HCT116 (cell line): Measurements from ENCODE around the gene SPP2. TPM values are rescaled to one million over a fixed set of nuclear protein-coding genes. Genes with fewer than 3 reads are reported as not detected.

Experiments used
- ATAC-seq: fragments of 200-7000 bp; cut with Tn5 transposase; 2 replicates; pipeline ENCODE4 v1.9.1; 2020; ENCODE audit warnings: mild to moderate bottlenecking, moderate library complexity
- BruUV-seq: library from RNA; stranded (reverse); fragments of 400-500 nt; replicated peaks from 2 replicates; lab custom pipeline; 2021; lab: Mats Ljungman, UMichigan
- CTCF ChIA-PET: fragments of 300-600 bp; sonication (Branson Sonifier 250); formaldehyde crosslinking; loops from one replicate; lab custom pipeline; 2021; ENCODE audit warnings: antibody characterized with exemption; lab: Charles Lee
- POLR2A ChIA-PET: fragments of 300-600, 350-600 bp; sonication (Branson Sonifier 250); formaldehyde crosslinking; loops from one replicate; lab custom pipeline; 2021; ENCODE audit warnings: antibody characterized with exemption; lab: Charles Lee
- RAD21 ChIA-PET, 2 experiments: fragments of 300-600 bp; sonication (Branson Sonifier 250); formaldehyde crosslinking; loops; one replicate each; lab custom pipeline; 2023; ENCODE audit warnings: low total read pairs in 2 of 2; ENCODE audit not compliant: uncharacterized antibody in 2 of 2, unreplicated experiment in 2 of 2, low non-redundant PET in 1 of 2; lab: Charles Lee
- DNase-seq: peaks from one replicate; pipeline ENCODE4 v3.0.0-alpha.2; 2010; ENCODE audit warnings: low read depth, low spot score
- H2AFZ ChIP-seq: fragments of 200-600 bp; shearing (Covaris generic), sonication (generic); 2 replicates; pipeline ENCODE4 v1.6.1; 2017; ENCODE audit warnings: low read depth, mixed run types, mixed read lengths, antibody characterized with exemption, low read length; ENCODE audit not compliant: poor library complexity, severe bottlenecking
- H3K27ac ChIP-seq: 2 replicates; pipeline ENCODE4 v1.5.1; 2012; ENCODE audit warnings: low read depth, low read length
- H3K27me3 ChIP-seq: fragments of 200-600 bp; sonication (generic); 2 replicates; pipeline ENCODE4 v1.6.1; 2016; ENCODE audit warnings: mixed run types, low read length, mixed read lengths; ENCODE audit not compliant: insufficient read depth
- H3K36me3 ChIP-seq, 2 experiments: fragments of 200-500 bp in 1 of 2; fragments of 200-600 bp in 1 of 2; sonication (Bioruptor generic) in 1 of 2; sonication (generic) in 1 of 2; 2 replicates each; pipeline versions ENCODE4 v1.5.1 to v1.6.1; 2014 to 2016; ENCODE audit warnings: low read length in 2 of 2, inconsistent platforms in 1 of 2, mixed read lengths in 1 of 2, mixed run types in 1 of 2; ENCODE audit not compliant: insufficient read depth in 2 of 2, control insufficient read depth in 1 of 2
- H3K4me1 ChIP-seq, 2 experiments: fragments of 200-600 bp in 1 of 2; sonication (generic) in 1 of 2; 2 replicates each; pipeline versions ENCODE4 v1.5.1 to v1.6.1; 2012 to 2017; ENCODE audit warnings: low read length in 2 of 2, inconsistent platforms in 1 of 2, mild to moderate bottlenecking in 1 of 2, mixed read lengths in 1 of 2, mixed run types in 1 of 2, moderate library complexity in 1 of 2; ENCODE audit not compliant: insufficient read depth in 2 of 2, control insufficient read depth in 1 of 2
- H3K4me2 ChIP-seq: fragments of 200-600 bp; sonication (generic); 2 replicates; pipeline ENCODE4 v1.6.1; 2017; ENCODE audit warnings: mixed run types, low read length, mixed read lengths
- H3K4me3 ChIP-seq, 2 experiments: fragments of 200-600 bp in 1 of 2; sonication (generic) in 1 of 2; replicated peaks in 1 of 2; 2 replicates each; pipeline ENCODE4 v1.5.1; 2011 to 2016; ENCODE audit warnings: low read length in 2 of 2, control low read depth in 1 of 2, low read depth in 1 of 2, mild to moderate bottlenecking in 1 of 2, mixed read lengths in 1 of 2, mixed run types in 1 of 2
- H3K79me2 ChIP-seq: fragments of 200-600 bp; sonication (generic); 2 replicates; pipeline ENCODE4 v1.6.1; 2017; ENCODE audit warnings: mild to moderate bottlenecking, mixed run types, low read length, moderate library complexity, mixed read lengths; ENCODE audit not compliant: insufficient read depth
- H3K9ac ChIP-seq: fragments of 200-600 bp; sonication (generic); 2 replicates; pipeline ENCODE4 v1.6.1; 2016; ENCODE audit warnings: low read length, mixed read lengths
- H3K9me2 ChIP-seq: fragments of 200-600 bp; sonication (generic), shearing (Covaris generic); 2 replicates; pipeline ENCODE4 v1.6.1; 2017; ENCODE audit warnings: mixed run types, mild to moderate bottlenecking, moderate library complexity; ENCODE audit not compliant: insufficient read depth
- H3K9me3 ChIP-seq, 2 experiments: fragments of 200-500 bp in 1 of 2; fragments of 200-600 bp in 1 of 2; sonication (Bioruptor generic) in 1 of 2; sonication (generic) in 1 of 2; 2 replicates each; pipeline ENCODE4 v1.6.1; 2014 to 2017; ENCODE audit warnings: low read length in 2 of 2, mixed read lengths in 2 of 2, inconsistent platforms in 1 of 2, low read depth in 1 of 2, mild to moderate bottlenecking in 1 of 2, mixed run types in 1 of 2, moderate library complexity in 1 of 2; ENCODE audit not compliant: control insufficient read depth in 1 of 2, insufficient read depth in 1 of 2
- H4K20me1 ChIP-seq: fragments of 200-600 bp; sonication (generic), shearing (Covaris generic); 2 replicates; pipeline ENCODE4 v1.6.1; 2017; ENCODE audit warnings: mixed run types, mild to moderate bottlenecking, moderate library complexity; ENCODE audit not compliant: insufficient read depth
- EGR1 ChIP-seq: IDR thresholded peaks from 2 replicates; pipeline ENCODE4 v1.6.1; 2012; ENCODE audit warnings: low read depth
- EZH2phosphoT487 ChIP-seq: fragments of 200-600 bp; IDR thresholded peaks from 2 replicates; pipeline ENCODE4 v1.6.1; 2018; ENCODE audit warnings: antibody characterized with exemption, borderline replicate concordance
- FOSL1 ChIP-seq: IDR thresholded peaks from 2 replicates; pipeline ENCODE4 v1.6.1; 2012; ENCODE audit warnings: low read depth
- JUND ChIP-seq: IDR thresholded peaks from 2 replicates; pipeline ENCODE4 v1.6.1; 2012
- POLR2A ChIP-seq: IDR thresholded peaks from 2 replicates; pipeline ENCODE4 v1.7.0; 2011; ENCODE audit warnings: borderline replicate concordance; ENCODE audit not compliant: insufficient read depth, insufficient read length; ENCODE audit errors: extremely low read depth
- POLR2AphosphoS5 ChIP-seq: IDR thresholded peaks from 2 replicates; pipeline ENCODE4 v1.6.1; 2011; ENCODE audit warnings: mild to moderate bottlenecking, low read depth, low read length, moderate library complexity
- RAD21 ChIP-seq: IDR thresholded peaks from 2 replicates; pipeline ENCODE4 v1.6.1; 2012; ENCODE audit warnings: low read depth, mild to moderate bottlenecking
- SIN3A ChIP-seq: IDR thresholded peaks from 2 replicates; pipeline ENCODE4 v1.6.1; 2012; ENCODE audit warnings: low read depth
- TCF7L2 ChIP-seq: IDR thresholded peaks from 2 replicates; pipeline ENCODE4 v1.7.0; 2011; ENCODE audit warnings: borderline replicate concordance, inconsistent platforms; ENCODE audit not compliant: insufficient read depth, insufficient read length; ENCODE audit errors: extremely low read depth
- ZNF274 ChIP-seq: fragments of 200-500 bp; sonication (Bioruptor generic); IDR thresholded peaks from 2 replicates; pipeline ENCODE4 v1.6.1; 2014; ENCODE audit warnings: mild to moderate bottlenecking, low read depth, low read length, inconsistent platforms
- intact Hi-C: fragments of 100-400 bp; cut with micrococcal nuclease; formaldehyde crosslinking; loops from 2 replicates; pipeline ENCODE4 v1.10.0; 2022
- total RNA-seq: library from RNA; stranded (reverse); gene quantifications from one replicate; pipeline ENCODE4 v1.2.1, GENCODE V29; 2021; ENCODE audit not compliant: unreplicated experiment
- TF ChIP-seq, protein P1 (sequence below): IDR thresholded peaks from 2 replicates; pipeline ENCODE4 v1.6.1; 2011; ENCODE audit warnings: mild to moderate bottlenecking, low read length, moderate library complexity; ENCODE audit not compliant: insufficient replicate concordance; ENCODE audit errors: extremely low read depth
- TF ChIP-seq, protein P2 (sequence below), 3 experiments: fragments of 200-600 bp in 1 of 3; sonication (generic) in 1 of 3; IDR thresholded peaks in 2 of 3; conservative IDR thresholded peaks in 1 of 3; 2 replicates each; pipeline ENCODE4 v1.5.1; 2012 to 2017; ENCODE audit warnings: low read depth in 2 of 3, low read length in 2 of 3, antibody characterized with exemption in 1 of 3, borderline replicate concordance in 1 of 3, control low read depth in 1 of 3, mild to moderate bottlenecking in 1 of 3, mixed read lengths in 1 of 3, mixed run types in 1 of 3, moderate library complexity in 1 of 3; ENCODE audit not compliant: insufficient read depth in 1 of 3

SPP2 gene
- total RNA-seq, 1 experiment from 2014 or later = not detected

DNA sequence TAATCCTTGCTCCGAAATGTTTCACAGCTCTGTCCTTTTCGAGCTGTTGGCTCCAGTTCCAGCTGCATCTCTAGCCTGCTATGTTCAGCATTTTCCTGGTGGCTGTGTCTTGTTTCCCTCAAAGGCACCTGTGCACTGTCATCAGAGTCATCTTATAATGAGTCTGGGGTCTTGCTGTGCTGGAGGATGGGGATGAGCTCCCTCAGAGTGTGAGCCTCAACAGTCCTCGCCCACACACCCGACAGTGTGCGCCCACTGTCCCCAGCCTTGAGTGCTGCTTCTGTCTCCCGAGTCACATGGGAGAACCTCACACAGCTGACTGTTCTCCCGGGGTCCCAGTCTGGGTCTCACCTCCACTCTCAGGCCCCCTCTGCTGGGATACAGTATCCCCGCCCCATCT, 25.4 kb downstream of the SPP2 start:
- Histone ChIP-seq H3K9me2 (no peaks in the 10 kb centered on the region), H3K79me2 (no peaks in the 10 kb centered on the region)
- RAD21 ChIA-PET = no interaction called here

More for the DNA sequence above, 25.4 kb downstream of the SPP2 start:
- Histone ChIP-seq H2AFZ (no peak overlapping the region), H3K9ac (no peak overlapping the region), H3K4me2 (no peak overlapping the region), H3K27ac (no peak overlapping the region), H3K36me3 (no peaks in the 10 kb centered on the region), H3K9me3 (no peaks in the 10 kb centered on the region), H4K20me1 (no peaks in the 10 kb centered on the region), H3K4me1 (no peaks in the 10 kb centered on the region), H3K4me3 (no peak overlapping the region), H3K27me3 (no peaks in the 10 kb centered on the region)
- ATAC-seq (no peak), DNase-seq (no peak)
- POLR2A ChIA-PET = no interaction called here
- CTCF ChIA-PET = no interaction called here
- TF ChIP-seq SIN3A (no peak), EZH2phosphoT487 (no peak), FOSL1 (no peak), POLR2A (no peak), RAD21 (no peak), TCF7L2 (no peak), ZNF274 (no peak), JUND (no peak), EGR1 (no peak), POLR2AphosphoS5 (no peak)
- TF ChIP-seq, protein P1, sequence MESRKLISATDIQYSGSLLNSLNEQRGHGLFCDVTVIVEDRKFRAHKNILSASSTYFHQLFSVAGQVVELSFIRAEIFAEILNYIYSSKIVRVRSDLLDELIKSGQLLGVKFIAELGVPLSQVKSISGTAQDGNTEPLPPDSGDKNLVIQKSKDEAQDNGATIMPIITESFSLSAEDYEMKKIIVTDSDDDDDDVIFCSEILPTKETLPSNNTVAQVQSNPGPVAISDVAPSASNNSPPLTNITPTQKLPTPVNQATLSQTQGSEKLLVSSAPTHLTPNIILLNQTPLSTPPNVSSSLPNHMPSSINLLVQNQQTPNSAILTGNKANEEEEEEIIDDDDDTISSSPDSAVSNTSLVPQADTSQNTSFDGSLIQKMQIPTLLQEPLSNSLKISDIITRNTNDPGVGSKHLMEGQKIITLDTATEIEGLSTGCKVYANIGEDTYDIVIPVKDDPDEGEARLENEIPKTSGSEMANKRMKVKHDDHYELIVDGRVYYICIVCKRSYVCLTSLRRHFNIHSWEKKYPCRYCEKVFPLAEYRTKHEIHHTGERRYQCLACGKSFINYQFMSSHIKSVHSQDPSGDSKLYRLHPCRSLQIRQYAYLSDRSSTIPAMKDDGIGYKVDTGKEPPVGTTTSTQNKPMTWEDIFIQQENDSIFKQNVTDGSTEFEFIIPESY = no peak
- TF ChIP-seq, protein P2, sequence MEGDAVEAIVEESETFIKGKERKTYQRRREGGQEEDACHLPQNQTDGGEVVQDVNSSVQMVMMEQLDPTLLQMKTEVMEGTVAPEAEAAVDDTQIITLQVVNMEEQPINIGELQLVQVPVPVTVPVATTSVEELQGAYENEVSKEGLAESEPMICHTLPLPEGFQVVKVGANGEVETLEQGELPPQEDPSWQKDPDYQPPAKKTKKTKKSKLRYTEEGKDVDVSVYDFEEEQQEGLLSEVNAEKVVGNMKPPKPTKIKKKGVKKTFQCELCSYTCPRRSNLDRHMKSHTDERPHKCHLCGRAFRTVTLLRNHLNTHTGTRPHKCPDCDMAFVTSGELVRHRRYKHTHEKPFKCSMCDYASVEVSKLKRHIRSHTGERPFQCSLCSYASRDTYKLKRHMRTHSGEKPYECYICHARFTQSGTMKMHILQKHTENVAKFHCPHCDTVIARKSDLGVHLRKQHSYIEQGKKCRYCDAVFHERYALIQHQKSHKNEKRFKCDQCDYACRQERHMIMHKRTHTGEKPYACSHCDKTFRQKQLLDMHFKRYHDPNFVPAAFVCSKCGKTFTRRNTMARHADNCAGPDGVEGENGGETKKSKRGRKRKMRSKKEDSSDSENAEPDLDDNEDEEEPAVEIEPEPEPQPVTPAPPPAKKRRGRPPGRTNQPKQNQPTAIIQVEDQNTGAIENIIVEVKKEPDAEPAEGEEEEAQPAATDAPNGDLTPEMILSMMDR (IDR thresholded peaks at IDR 0.05 in 2 of 3, conservative IDR thresholded peaks at IDR 0.05 in 1 of 3; ENCODE audit: borderline replicate concordance in 1 of 3, insufficient read depth in 1 of 3, low read depth in 2 of 3, low read length in 2 of 3) = no peak
- intact Hi-C loops = no loop called here
- BruUV-seq = no TSS peak
